Peyer's patch (tissue), 4 donors: ENCODE measurements around the gene B3GAT2.

ENCODE experiments used
- CTCF ChIP-seq, 6 experiments: fragments of 450-650 bp in 4 of 6; fragments of 200-600 bp in 2 of 6; sonication (generic) in 1 of 6; IDR thresholded peaks; one replicate each; pipeline ENCODE4 v1.5.1; 2017 to 2019; ENCODE audit warnings: antibody characterized with exemption in 6 of 6, mild to moderate bottlenecking in 3 of 6, moderate library complexity in 1 of 6
- POLR2A ChIP-seq, 2 donors: fragments of 450-650 bp; IDR thresholded peaks; one replicate each; pipeline ENCODE4 v1.5.1; 2017; ENCODE audit warnings: antibody characterized with exemption in 2 of 2, mild to moderate bottlenecking in 2 of 2, moderate library complexity in 2 of 2

- TF ChIP-seq CTCF (IDR thresholded peaks at IDR 0.05) (no peak), POLR2A (IDR thresholded peaks at IDR 0.05) (no peak)
These were observed 104.1 kb downstream of the B3GAT2 start for GRCh38 chr6:70852667-70853246.
